Myocyte (in vitro differentiated cells): ENCODE results near the gene MACROD2. TPM values are rescaled to one million over a fixed set of nuclear protein-coding genes. Genes with fewer than 3 reads are reported as not detected.
A peak's percentile ranks its signal among the peaks of the same experiment; 100 is the strongest.
"Not testable (repeated sequence)": the region's sequence is repeated elsewhere in the genome, so short reads cannot be mapped to it uniquely, and the experiment has no call there.

ENCODE experiments used
- DNase-seq: peaks from one replicate; pipeline ENCODE4 v3.0.0-alpha.2; 2012; ENCODE audit warnings: low read depth
- total RNA-seq: library from RNA; depleted of rRNA; stranded (reverse); fragments of >200 nt; gene quantifications from 2 replicates; pipeline ENCODE4 v1.2.3, GENCODE V29; 2014

Gene MACROD2
- total RNA-seq, 1 donor from 2014 or later: 5.3 TPM

DNA sequence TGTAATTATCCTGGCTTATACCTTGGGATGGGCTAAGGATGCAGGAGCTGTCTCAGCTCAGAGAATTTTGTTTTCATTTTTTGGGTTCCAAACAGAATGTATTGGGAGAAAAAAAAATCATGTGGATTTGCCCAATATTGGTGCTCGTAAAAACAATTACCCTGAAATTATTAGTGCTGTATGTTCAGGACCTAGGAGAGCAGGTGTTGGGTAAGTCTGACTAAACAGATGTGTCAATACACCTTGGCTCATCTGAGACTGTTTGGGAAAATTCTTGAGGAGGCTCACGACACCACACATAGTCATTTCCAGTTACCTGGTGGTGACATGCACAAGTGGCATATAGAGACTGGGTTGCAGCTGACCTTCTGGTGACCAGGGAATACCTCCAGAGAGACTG is 1144.2 kb downstream of the MACROD2 start:
- DNase-seq: no peak

DNA sequence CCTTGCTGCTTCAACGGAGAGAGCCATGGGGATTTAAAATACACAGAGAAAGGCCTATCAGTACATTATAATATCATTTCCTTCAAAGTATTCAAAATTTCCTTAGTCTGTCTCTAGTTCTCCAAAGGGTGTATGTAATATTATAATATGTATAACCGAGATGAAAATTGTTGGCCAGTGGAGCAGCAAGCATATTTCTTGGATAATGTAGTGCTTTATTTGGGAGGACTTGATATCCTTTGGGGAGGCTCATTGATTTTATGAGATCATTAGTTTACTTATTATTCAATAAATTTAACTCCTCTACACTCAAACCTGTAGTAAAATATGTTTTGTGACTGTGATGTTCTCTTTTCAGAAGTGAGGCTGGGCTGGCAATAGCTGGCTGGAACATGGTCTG is 1145.0 kb downstream of the MACROD2 start:
- DNase-seq: no peak

DNA sequence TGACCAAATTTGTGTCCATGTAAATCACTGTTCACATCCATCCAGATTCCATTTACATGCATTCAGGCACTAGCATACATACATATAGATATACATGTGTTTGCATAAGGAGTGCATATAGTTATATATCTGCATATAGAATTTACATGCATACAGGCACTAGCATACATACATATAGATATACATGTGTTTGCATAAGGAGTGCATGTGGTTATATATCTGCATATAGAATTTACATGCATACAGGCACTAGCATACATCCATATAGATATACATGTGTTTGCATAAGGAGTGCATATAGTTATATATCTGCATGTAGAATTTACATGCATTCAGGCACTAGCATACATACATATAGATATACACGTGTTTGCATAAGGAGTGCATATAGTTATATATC is 1145.6 kb downstream of the MACROD2 start:
- not testable (repeated sequence) for DNase-seq

DNA sequence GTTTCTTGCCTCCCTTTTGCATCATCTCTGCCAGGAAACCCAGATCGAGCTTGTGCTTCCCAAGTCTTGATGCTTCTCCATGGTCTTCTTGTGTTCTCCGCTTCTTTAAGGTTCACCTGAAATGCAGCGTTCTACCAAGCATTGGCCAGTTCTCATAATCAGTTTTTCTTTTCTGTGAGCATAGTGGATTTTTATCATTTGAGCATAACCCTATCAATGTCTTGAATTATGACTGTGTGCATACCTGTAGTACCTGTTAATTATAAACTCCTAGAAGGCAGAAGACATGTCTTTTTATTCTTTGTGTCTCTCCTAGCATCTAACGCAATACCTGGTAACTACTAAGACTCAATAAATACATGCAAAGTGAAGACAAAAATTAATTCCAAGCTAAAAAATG is 1146.5 kb downstream of the MACROD2 start:
- no peak for DNase-seq

DNA sequence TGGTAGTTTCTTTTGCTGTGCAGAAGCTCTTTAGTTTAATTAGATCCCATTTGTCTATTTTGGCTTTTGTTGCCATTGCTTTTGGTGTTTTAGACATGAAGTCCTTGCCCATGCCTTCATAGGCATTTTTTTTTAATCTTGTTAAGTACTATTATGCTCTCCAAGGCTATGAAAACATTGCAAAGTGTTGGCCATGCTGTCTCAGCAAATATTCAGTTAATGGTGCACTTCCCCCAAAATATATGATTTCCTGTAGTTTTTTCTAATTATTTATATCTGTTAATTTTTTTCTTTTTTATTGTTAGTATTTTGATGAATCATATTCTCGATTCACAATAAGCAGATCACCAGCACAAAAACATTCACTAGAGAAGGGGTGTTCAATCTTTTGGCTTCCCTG is 1148.2 kb downstream of the MACROD2 start:
- DNase-seq: no peak

DNA sequence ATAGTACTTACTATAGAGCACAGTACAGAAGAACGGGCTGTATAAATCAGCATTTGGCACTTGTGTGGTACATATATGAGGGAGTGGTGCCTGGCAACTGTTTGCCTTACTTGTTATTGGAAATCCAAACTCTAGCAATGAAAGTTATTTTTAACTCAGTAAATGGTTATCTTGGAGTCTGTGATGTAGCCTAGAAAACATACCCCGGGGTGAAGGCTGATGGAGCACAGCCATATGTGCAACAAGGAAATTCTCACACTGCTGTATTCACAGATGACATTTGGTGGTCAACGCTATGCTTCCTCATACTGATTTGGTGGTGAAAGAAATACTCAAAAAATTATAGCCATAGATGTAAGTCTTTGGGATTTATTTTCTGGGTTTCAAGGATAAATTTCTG is 1149.6 kb downstream of the MACROD2 start:
- no peak for DNase-seq

DNA sequence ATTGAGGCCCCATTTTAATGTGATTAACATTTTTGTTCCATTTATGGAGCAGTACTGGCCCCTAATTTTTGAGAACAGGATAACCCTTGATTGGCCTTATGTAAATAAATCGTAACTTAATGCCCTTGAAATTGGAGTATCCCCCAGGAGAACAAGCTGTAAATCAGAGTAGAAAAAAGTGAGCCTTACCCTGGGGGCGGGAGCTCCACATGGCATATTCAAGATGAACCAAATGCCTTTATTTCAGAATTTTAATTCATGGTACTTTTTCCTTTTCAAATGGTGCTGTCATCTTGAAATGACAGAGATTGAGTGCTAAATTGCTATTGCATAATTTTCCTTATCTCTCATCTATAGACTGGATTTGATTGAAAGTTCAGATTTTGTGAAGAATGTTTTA is 1151.6 kb downstream of the MACROD2 start:
- no peak for DNase-seq

DNA sequence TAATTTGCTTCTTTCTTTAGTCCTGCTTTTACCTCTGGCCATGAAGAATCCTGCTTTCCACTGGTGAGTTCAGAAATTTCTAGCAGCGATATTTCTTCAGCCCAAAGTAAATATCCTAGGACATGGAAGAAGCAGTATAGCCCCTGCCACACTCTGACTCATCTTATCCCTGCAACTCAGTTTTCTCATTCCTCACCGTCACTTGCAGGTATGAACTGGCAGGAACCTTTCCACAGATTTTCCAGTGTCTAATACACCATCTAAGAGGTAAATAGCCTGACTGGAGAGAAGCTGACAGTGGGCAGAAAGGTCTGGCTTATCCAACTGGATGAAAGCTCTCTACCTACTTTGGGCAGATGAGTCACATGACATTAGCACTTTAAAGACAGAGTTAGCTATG is 1158.8 kb downstream of the MACROD2 start:
- no peak for DNase-seq

DNA sequence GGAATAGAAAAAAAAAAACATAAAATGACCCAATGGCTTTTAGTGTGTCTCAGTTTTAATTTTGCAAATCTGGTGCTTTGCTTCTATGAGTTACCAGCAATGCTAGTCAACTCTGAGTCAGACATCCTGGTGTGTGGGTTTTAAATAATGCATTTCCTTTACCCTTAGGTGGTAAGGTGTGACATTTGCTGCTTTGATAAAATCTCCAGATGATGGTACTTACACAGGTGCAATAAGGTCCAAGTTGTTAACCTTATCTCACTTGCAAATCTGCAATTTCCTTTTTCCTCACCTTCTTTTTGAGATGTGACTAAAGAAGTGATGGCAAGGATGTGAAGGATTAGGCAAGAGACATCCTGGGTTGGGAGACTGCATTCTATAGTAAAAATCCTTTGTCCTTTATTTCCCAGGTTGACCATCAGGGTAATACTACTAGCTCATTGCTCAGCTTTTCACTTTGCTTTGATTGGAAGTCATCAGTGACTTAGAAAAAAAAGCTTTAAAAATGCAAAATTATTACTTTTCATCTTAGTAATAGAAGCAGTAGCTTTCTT is 1160.6 kb downstream of the MACROD2 start:
- no peak for DNase-seq

DNA sequence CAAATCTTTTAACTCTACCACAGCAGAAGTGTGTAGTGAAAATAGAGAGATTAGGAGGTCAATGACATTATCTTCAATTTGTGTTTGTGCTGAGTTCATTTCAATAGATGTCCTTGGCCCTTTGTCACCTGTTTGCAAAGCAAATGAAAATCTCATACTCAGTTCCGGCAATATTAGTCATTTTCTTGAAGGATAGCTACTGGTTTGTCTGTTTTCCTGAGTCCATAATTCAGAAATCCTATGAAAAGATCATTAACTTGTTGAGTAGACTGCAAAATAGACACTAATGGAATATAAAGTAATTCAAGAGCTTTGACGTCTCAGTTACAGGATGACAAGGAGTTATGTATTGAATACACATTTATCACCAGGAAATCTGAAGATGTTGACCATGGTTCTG is 1163.2 kb downstream of the MACROD2 start:
- DNase-seq: no peak

DNA sequence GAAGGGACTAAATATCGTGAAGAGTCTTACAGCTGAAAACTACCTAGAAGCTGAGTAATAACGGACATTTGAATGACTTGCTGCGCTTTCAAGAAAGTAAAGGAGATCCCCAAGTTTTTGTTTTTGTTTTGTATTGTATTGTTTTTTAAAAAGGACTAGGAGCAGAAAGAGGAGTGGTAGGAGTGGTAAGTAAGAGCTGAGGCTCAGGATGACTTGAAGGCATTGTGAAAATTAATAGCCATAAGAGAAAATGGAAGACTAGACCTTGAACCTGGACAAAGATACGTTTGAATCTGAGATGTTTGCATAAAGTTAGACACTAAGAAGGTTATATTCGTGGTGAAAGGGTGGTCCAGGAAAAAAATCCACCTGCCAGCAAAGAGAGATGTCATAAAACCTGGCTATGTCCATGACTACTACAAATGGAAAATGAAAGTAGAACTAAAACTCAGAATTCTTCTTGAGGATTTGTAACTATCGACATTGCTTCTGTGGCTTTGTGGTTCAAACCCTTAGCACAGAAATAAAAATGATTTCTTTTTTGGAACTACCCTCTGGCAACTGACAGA is 1166.8 kb downstream of the MACROD2 start:
- DNase-seq: peak; percentile 8

DNA sequence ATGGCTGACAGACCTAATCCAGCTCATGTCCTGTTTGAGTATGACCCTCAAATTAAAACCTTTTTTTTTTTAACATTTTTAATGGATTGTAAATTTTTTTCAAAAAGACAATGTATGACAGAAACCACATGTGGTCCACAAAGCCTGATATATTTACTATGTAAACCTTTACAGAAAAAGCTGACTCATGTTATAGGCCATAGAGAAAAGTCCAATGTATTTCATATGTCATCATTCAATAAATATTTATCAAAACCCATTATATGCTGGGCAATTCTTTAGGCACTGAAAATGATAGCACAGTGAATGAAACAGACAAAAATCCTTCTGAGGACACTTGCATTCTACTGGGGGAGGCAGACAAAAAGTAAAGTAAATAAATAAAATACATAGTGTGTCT is 1168.3 kb downstream of the MACROD2 start:
- DNase-seq: no peak

DNA sequence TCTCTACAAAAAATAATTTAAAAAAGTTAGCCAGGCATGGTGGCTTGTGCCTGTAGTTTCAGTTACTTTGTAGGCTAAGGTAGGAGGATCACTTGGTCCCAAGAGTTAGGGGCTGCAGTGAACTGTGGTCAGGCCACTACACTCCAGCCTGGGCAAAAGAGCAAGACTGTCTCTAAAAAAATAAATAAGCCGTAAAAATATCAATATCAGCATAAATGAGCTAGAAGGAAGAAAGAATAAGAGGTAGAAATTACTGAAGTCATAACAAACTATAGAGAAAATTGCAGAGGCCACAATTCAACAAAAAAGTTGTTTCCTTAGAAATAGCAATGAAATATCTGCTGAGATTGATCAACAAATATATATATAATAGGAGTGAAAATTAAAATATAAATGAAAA is 1169.4 kb downstream of the MACROD2 start:
- DNase-seq: no peak

DNA sequence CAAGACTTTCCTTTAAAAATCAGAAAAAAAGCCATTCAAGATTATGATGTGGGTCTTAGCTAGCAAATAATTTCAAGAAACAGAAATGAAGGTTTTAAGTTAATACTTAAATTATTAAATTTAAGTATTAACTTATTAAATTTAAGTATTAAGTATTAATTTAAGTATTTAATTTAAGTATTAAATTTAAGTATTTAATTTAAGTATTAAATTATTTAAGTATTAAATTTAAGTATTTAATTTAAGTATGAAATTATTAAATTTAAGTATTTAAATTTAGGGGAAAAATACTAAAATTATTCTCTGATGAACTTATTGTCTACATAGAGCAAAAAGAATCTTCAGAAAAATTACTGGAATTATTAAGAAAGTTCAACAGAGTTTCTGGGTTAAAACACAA is 1171.4 kb downstream of the MACROD2 start:
- no peak for DNase-seq

DNA sequence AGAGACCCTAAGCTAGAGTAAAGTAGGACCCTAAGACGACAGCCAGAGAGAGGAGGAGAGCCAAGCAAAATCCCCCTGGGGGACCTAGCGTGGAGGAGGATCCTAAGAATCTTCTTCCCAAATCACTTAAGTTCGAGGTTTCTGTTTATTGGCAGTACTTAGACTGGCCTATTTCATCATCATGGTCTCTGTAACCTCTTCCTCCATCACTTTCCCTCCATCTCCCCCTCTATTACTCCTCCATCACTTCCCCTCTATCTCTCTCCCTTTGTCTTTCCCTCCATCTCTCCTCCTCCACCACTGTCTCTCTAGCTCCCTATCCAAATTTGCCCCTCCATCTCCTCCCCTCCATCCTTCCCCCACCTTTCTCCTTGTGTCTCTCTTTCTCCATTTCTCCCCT is 1175.7 kb downstream of the MACROD2 start:
- no peak for DNase-seq

DNA sequence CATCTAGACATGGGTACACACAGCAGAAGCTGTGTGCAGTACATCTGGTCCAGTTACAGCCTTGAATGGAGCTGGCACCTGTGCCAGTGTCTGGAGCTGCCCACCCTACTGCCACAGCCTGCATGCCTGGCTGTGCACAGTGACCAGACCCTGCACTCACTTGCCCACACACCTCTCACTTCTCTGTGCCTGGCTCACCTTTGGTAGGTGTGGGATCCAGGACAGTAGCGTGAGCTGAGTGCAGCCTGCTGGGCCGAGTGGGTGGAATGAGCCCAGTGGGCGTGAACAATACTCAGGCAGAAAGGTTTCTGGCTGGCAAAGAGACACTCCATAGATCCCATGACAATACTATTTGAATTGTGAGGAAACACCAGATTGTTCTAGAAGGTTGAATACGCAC is 1181.6 kb downstream of the MACROD2 start:
- no peak for DNase-seq

DNA sequence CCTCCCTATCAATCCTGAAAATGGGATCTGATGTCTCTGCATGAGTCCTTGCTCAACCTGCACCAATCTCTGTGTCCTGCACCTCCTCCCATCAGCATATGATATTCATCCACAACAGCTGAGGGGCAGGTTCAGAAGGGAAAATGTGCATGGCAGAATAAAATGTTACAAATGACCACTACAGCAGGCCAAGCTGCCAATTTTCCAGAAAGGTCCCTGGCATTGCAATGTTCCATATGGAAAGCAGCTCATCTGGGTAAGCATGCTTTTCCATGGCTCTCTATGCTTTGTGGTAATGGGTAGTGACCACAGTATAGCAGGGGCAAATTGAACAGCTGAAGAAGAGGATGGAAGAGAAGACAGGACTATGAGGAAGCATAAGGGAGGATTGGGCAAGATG is 1183.3 kb downstream of the MACROD2 start:
- no peak for DNase-seq

DNA sequence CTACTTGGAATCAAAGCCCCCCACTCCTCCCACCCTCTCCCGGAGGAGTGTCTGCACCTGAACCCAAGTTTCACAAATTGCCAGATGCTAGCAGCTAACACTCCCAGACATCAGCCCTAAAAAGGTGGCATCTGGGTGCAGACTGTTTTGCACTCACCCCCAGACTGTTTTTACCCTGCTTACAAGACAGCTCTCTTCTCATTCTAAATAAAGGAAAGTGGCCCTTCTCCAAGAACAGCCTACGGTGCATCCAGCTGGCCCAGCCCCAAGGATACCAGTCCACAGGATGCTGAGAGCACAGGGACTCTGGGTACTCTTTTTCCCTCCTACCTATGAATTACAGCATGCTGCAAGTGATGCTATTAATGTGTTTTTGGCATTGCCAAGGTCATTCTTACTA is 1184.1 kb downstream of the MACROD2 start:
- DNase-seq: no peak

DNA sequence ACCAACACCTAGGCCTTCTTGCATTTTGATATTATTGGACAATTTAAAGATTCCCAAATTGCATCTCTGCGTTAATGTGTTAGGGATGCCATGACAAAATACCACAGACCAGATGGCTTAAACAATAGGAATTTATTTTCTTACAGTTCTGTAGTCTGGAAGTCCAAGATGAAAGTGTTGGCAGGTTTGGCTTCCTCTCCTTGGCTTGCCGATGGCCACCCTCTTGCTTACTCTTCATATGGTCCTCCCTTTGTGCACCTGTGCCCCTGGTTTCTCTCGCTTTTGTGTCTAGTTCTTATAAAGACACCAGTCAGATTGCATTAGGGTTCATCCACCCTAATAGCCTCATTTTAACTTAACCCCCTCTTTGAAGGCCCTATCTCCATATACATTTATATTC is 1184.5 kb downstream of the MACROD2 start:
- DNase-seq: no peak

DNA sequence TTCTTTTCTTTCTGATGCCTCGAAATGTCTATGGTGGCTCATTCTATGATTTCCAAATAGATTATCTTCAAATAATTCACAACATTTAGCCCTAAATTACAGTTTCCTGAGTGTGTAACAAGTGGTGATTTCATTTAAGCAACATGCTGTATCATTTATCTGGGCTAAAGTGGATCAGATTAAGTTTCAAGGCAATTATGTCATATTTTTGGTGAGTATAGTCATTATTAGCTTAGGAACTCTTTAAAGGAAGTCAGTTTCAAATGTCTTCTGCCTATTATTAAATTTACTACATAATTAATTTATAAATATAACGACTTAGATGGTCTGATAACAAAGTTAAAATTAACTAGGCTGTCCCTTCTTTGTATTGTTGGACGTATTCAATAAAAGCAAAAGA is 1190.0 kb downstream of the MACROD2 start:
- no peak for DNase-seq

DNA sequence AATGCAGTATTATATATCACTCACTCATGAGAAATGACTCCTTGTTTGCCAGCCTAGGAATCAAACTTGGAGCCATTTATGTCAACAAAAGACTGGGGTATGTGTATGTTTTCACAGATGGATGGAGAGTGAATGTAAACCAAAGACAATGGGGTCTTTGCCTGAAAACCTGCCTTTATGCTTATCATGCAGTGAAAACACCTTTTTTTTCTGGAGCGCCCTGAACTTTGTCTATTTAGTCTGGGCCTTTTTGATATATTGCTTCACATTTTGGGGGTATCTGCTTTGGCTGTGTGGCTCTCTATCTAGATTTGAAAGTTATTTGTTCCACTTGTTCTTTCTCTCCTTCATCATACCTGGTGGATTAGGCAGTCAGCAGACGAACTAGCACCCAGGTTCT is 1190.6 kb downstream of the MACROD2 start:
- DNase-seq: no peak

DNA sequence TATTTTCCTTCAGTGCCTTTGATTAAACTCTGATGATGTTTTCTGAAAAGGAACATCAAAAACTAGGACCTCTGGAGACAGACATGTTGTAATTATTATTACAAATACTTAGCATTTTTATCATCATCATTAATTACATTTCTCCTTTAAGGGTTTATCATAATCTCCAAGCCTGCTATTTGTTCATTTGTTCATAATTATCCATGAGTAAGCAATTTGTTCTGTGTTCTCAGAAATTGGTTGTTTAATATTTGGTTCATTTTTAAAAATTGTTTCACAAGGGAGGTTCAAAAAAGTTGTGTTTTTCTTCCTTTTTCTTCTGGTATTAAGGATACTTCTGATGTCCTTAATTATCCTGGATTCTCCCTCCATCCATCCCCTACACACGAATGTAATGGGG is 1192.3 kb downstream of the MACROD2 start:
- no peak for DNase-seq

DNA sequence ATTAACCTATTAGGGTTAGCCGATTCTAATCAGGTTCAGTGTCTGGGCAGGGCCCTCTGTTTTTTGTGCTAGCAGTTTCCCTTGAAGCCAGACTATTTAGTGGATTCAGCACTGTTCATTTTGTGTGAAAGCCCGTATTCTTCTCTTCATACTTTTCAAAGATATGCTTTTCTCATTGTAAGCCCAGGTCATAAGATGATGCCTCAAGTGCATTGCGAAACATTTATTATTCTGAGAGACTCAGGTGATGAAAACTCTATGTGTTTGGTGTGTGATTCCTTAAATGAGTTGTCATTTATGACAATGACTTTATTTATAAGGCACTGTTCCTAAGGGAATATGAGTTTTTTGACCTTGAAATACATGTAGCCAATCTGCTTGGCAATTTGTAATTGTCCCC is 1193.1 kb downstream of the MACROD2 start:
- no peak for DNase-seq
